HEK293T (cell line): Measurements from ENCODE around the gene PGAP1.

Experiments
- CTCF ChIA-PET: fragments of 350-600 bp; formaldehyde crosslinking; extraction: SDS; loops from one replicate; lab custom pipeline; 2021; ENCODE audit warnings: antibody characterized with exemption, inconsistent platforms; lab: Yijun Ruan, JAX
- POLR2A ChIA-PET: fragments of 350-600 bp; formaldehyde crosslinking; extraction: SDS; loops from one replicate; lab custom pipeline; 2020; ENCODE audit warnings: antibody characterized with exemption, inconsistent platforms; lab: Yijun Ruan, JAX
- DNase-seq: peaks from one replicate; pipeline ENCODE4 v3.0.0; 2012; ENCODE audit warnings: mixed read lengths; ENCODE audit errors: extremely low spot score
- ARNT ChIP-seq: fragments of 450-650 bp; IDR thresholded peaks from 2 replicates; pipeline ENCODE4 v1.6.1; 2017; ENCODE audit warnings: mild to moderate bottlenecking
- BHLHE40 ChIP-seq: fragments of 450-650 bp; IDR thresholded peaks from 2 replicates; pipeline ENCODE4 v1.6.1; 2016; ENCODE audit warnings: mild to moderate bottlenecking, moderate library complexity, borderline replicate concordance
- CTBP1 ChIP-seq: fragments of 450-650 bp; IDR thresholded peaks from 2 replicates; pipeline ENCODE4 v1.6.1; 2016; ENCODE audit warnings: borderline replicate concordance
- ELF4 ChIP-seq: fragments of 450-650 bp; IDR thresholded peaks from 2 replicates; pipeline ENCODE4 v1.6.1; 2017; ENCODE audit warnings: antibody characterized with exemption
- FOXA1 ChIP-seq: fragments of 450-650 bp; IDR thresholded peaks from 2 replicates; pipeline ENCODE4 v1.6.1; 2016; ENCODE audit warnings: mild to moderate bottlenecking
- FOXK2 ChIP-seq: fragments of 450-650 bp; IDR thresholded peaks from 2 replicates; pipeline ENCODE4 v1.6.1; 2016; ENCODE audit warnings: mild to moderate bottlenecking
- FOXM1 ChIP-seq: fragments of 450-650 bp; IDR thresholded peaks from 2 replicates; pipeline ENCODE4 v1.6.1; 2017; ENCODE audit warnings: mild to moderate bottlenecking, borderline replicate concordance
- HDGF ChIP-seq: fragments of 450-650 bp; IDR thresholded peaks from 2 replicates; pipeline ENCODE4 v1.6.1; 2017; ENCODE audit warnings: antibody characterized with exemption, borderline replicate concordance
- L3MBTL2 ChIP-seq: fragments of 450-650 bp; conservative IDR thresholded peaks from 2 replicates; pipeline ENCODE4 v1.6.1; 2016; ENCODE audit warnings: mild to moderate bottlenecking
- LEF1 ChIP-seq: fragments of 450-650 bp; IDR thresholded peaks from 2 replicates; pipeline ENCODE4 v1.6.1; 2017; ENCODE audit warnings: mild to moderate bottlenecking, borderline replicate concordance
- NFRKB ChIP-seq: fragments of 450-650 bp; IDR thresholded peaks from 2 replicates; pipeline ENCODE4 v1.6.1; 2016; ENCODE audit warnings: mild to moderate bottlenecking, moderate library complexity
- SP1 ChIP-seq: fragments of 450-650 bp; IDR thresholded peaks from 2 replicates; pipeline ENCODE4 v1.6.1; 2017
- SUZ12 ChIP-seq: fragments of 450-650 bp; IDR thresholded peaks from 2 replicates; pipeline ENCODE4 v1.6.1; 2016; ENCODE audit warnings: mild to moderate bottlenecking
- TARDBP ChIP-seq: fragments of 450-650 bp; IDR thresholded peaks from 2 replicates; pipeline ENCODE4 v1.6.1; 2016
- ZNF384 ChIP-seq: fragments of 450-650 bp; IDR thresholded peaks from 2 replicates; pipeline ENCODE4 v1.6.1; 2016
- TF ChIP-seq, protein P1 (sequence below): fragments of 450-650 bp; IDR thresholded peaks from 2 replicates; pipeline ENCODE4 v1.6.1; 2016

PGAP1 gene

DNA sequence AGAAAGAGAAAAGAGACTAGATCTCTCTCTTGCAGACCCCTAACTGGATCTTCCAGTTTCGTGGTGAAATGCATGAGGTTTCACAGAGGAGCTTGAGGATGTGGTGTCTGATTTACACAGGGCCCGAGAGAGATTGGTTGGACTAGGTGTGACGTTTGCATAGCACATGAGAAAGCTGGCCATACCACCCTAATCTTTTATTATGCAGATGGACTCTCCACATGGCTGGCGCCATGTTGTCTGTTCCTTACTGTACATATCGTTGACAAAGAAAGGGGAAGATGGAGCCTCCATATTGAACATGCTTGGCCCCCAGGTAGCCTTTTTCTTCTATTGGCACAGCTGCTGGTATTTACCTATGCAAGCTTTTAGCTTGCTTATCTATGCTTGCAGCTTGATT lies 27.5 kb upstream of the PGAP1 start:
- CTCF ChIA-PET: interaction anchor here (0.6 kb wide), 1 partner anchor 424 kb away, joined by 8 read pairs; no protein-coding TSS in a partner anchor
- no peak for DNase-seq
- TF ChIP-seq HDGF (no peak), FOXK2 (no peak), SUZ12 (no peak), BHLHE40 (no peak), NFRKB (no peak), ARNT (no peak), LEF1 (no peak), ZNF384 (no peak), TARDBP (no peak), CTBP1 (no peak), FOXM1 (no peak), L3MBTL2 (no peak)
- TF ChIP-seq, protein P1, sequence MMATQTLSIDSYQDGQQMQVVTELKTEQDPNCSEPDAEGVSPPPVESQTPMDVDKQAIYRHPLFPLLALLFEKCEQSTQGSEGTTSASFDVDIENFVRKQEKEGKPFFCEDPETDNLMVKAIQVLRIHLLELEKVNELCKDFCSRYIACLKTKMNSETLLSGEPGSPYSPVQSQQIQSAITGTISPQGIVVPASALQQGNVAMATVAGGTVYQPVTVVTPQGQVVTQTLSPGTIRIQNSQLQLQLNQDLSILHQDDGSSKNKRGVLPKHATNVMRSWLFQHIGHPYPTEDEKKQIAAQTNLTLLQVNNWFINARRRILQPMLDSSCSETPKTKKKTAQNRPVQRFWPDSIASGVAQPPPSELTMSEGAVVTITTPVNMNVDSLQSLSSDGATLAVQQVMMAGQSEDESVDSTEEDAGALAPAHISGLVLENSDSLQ: no peak
- POLR2A ChIA-PET: no interaction called here

DNA sequence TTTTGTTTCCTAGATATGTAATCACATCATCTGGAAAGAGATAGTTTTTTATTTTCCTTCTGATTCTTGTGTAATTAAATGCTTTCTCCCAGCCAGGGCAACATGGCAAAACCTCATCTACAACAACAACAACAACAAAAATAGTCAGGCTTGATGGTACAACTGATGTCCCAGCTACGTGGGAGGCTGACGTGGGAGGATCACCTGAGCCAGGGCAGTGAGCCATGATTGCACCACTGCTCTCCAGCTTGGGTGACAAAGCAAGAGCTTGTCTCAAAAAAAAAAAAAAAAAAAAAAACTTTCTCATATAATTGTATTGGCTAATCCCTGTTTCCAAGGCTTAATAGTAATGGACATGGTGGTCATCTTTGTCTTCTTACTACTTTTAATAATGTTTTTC lies 26.4 kb upstream of the PGAP1 start:
- POLR2A ChIA-PET: no interaction called here
- CTCF ChIA-PET: no interaction called here
- DNase-seq: no peak
- TF ChIP-seq TARDBP: no peak
- no peak for TF ChIP-seq FOXA1
- TF ChIP-seq FOXK2: no peak
- no peak for TF ChIP-seq SUZ12
- no peak for TF ChIP-seq NFRKB
- TF ChIP-seq SP1: no peak
- TF ChIP-seq ELF4: no peak
- TF ChIP-seq ZNF384: no peak
- TF ChIP-seq CTBP1: no peak
- TF ChIP-seq BHLHE40: no peak
- no peak for TF ChIP-seq HDGF
- no peak for TF ChIP-seq ARNT
- TF ChIP-seq, protein P1: no peak
- no peak for TF ChIP-seq L3MBTL2
- no peak for TF ChIP-seq FOXM1
- no peak for TF ChIP-seq LEF1

DNA sequence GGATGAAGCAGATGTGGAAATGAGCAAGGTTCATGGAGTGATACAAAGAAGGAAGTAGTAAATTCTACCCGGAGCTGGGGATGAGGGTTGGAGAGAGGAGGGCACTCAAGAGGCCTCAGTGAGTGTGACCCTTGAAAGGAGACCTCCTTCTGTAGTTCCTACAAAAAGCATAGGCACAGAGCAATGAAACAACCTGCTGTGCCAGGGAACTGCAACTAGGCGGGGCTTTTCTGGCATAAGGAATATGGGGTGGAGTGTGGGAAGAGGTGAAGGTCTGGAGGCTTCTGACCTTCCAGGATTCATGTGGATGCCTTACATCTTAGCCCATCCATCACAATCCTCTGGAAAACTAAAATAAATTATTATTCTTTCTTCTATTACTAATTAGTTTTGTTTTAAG lies 25.5 kb upstream of the PGAP1 start:
- POLR2A ChIA-PET: no interaction called here
- CTCF ChIA-PET: no interaction called here
- TF ChIP-seq FOXA1 (no peak), CTBP1 (no peak), ZNF384 (no peak), FOXK2 (no peak), HDGF (no peak)
- DNase-seq: no peak

DNA sequence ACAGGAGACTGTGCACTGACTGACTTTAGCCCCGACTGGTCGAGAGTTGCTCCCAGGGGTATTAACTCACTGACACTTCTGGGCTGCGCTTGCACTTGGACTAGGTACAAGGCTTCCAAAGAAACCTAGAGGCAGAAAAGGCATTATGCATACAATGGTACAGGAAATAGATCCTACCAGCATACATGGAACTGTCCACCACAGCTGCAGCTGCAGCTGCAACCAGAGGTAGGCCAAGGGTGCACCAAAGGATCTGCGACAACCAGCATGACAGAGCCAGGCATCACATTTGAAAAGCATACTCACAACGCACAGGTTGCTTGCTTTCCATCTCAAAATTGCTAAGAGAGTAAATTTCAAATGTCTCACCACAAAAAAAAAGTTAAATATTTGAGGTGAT lies 22.6 kb upstream of the PGAP1 start:
- TF ChIP-seq, protein P1: no peak
- TF ChIP-seq SP1 (no peak), TARDBP (no peak)
- ChIA-PET POLR2A (no interaction called here), CTCF (no interaction called here)
- DNase-seq: no peak

DNA sequence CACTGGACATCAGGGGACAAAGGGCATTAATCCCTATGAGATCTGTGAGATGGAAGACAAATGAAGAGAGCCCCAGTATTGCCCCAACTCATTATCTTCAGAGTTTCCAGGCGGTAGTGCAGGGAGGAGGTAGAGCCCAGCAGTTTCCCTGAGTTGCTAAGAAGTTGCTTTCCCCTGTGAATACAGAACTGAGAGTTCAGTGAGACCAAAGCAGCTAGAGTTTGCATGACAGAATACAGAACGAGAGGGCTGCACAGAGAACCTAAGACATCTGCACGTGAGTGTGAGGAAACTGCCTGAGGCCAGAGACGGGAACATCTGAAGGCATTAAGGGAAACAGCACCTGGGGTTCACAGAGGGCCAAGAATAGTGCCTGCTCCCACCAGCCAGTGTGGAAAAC lies 18.1 kb upstream of the PGAP1 start:
- TF ChIP-seq FOXK2: no peak
- TF ChIP-seq LEF1: no peak
- TF ChIP-seq ELF4: no peak
- TF ChIP-seq, protein P1: no peak
- no peak for TF ChIP-seq ZNF384
- TF ChIP-seq CTBP1: no peak
- no peak for TF ChIP-seq FOXM1
- TF ChIP-seq TARDBP: no peak
- ChIA-PET CTCF (no interaction called here), POLR2A (no interaction called here)
- no peak for DNase-seq

DNA sequence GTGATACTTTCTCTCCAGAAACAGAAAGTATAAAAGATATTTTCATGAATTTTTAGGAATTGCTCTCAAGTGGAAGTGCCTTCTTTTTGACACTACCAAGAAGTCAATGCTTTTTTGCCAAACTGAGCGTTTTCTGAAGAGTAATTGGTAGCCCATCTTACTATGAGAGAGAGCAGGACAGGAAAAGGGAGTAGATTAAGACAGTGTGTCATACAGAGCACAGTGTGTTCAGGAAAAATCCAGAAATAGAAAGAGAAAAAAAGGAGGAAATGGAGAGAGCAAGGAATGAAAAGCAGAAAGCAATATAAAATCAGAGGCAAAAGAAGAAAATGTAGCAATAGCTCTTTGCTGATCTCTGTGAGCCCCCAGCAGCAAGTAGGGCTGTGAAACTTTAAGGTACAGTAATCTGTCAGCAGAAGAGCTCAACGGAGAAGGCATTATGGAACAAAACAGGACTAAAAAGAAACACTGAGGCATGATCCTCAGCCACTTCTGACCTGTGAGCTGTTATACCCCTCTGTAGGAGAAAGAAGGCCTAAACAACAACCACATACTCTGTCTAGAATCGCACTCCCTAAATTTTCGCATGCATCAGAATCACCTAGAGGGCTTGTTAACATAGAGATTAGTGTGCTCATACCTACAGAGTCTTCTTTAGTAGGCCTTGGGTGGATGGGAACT lies 15.0 kb upstream of the PGAP1 start:
- no peak for TF ChIP-seq BHLHE40
- TF ChIP-seq NFRKB: no peak
- TF ChIP-seq CTBP1: no peak
- TF ChIP-seq FOXK2: no peak
- TF ChIP-seq ELF4: no peak
- no peak for TF ChIP-seq SUZ12
- TF ChIP-seq, protein P1: no peak
- TF ChIP-seq LEF1: no peak
- TF ChIP-seq ARNT: no peak
- no peak for TF ChIP-seq L3MBTL2
- TF ChIP-seq TARDBP: no peak
- TF ChIP-seq SP1: no peak
- TF ChIP-seq HDGF: no peak
- no peak for TF ChIP-seq FOXA1
- no peak for TF ChIP-seq ZNF384
- no peak for TF ChIP-seq FOXM1
- POLR2A ChIA-PET: no interaction called here
- DNase-seq: no peak
- CTCF ChIA-PET: interaction anchor here (0.6 kb wide), 1 partner anchor 837 kb away, joined by 3 read pairs; no protein-coding TSS in a partner anchor
